Vagina (tissue), 2 donors: Measurements from ENCODE around the gene HIPK2.

Experiments used
- CTCF ChIP-seq, 3 experiments: fragments of 450-650 bp in 2 of 3; fragments of 200-600 bp in 1 of 3; sonication (generic) in 1 of 3; IDR thresholded peaks; one replicate each; pipeline ENCODE4 v1.5.1; 2017 to 2019; ENCODE audit warnings: antibody characterized with exemption in 3 of 3, mild to moderate bottlenecking in 2 of 3, moderate library complexity in 2 of 3
- POLR2A ChIP-seq, 2 donors: fragments of 450-650 bp; IDR thresholded peaks; one replicate each; pipeline ENCODE4 v1.6.1; 2017; ENCODE audit warnings: antibody characterized with exemption in 2 of 2, mild to moderate bottlenecking in 2 of 2, moderate library complexity in 2 of 2

GRCh38 chr7:139708541-139708940 lies 69.3 kb downstream of the HIPK2 start:
- TF ChIP-seq CTCF (IDR thresholded peaks at IDR 0.05): no peak
- no peak for TF ChIP-seq POLR2A (IDR thresholded peaks at IDR 0.05)
